8988T (cell line): ENCODE measurements around the gene HES5.

Experiments used
- DNase-seq: peaks from one replicate; pipeline ENCODE4 v3.0.0; 2011

Gene HES5

GRCh38 chr1:2498648-2499047 lies 31.4 kb downstream of the HES5 start:
- no peak for DNase-seq

GRCh38 chr1:2497891-2498290 lies 32.2 kb downstream of the HES5 start:
- DNase-seq = no peak

- no peak for DNase-seq
These were observed 33.3 kb downstream of the HES5 start for GRCh38 chr1:2496746-2497145.

GRCh38 chr1:2496087-2496622 lies 33.9 kb downstream of the HES5 start:
- DNase-seq = no peak

- DNase-seq = no peak
These were observed 34.5 kb downstream of the HES5 start for GRCh38 chr1:2495546-2495945.

- no peak for DNase-seq
These were observed 35.0 kb downstream of the HES5 start for GRCh38 chr1:2495026-2495425.

GRCh38 chr1:2494323-2494693 lies 35.8 kb downstream of the HES5 start:
- no peak for DNase-seq

GRCh38 chr1:2493691-2494322 lies 36.3 kb downstream of the HES5 start:
- no peak for DNase-seq

- DNase-seq = no peak
These were observed 36.8 kb downstream of the HES5 start for GRCh38 chr1:2493218-2493617.

- no peak for DNase-seq
These were observed 38.0 kb downstream of the HES5 start for GRCh38 chr1:2492091-2492490.

GRCh38 chr1:2489615-2490014 lies 40.4 kb downstream of the HES5 start:
- no peak for DNase-seq

GRCh38 chr1:2488688-2489087 lies 41.4 kb downstream of the HES5 start:
- no peak for DNase-seq

GRCh38 chr1:2486558-2486957 lies 43.5 kb downstream of the HES5 start:
- DNase-seq = no peak

GRCh38 chr1:2486041-2486440 lies 44.0 kb downstream of the HES5 start:
- no peak for DNase-seq

- DNase-seq = no peak
These were observed 46.1 kb downstream of the HES5 start for GRCh38 chr1:2483970-2484369.

- no peak for DNase-seq
These were observed 47.0 kb downstream of the HES5 start for GRCh38 chr1:2483026-2483425.

GRCh38 chr1:2482588-2482987 lies 47.5 kb downstream of the HES5 start:
- no peak for DNase-seq

GRCh38 chr1:2481885-2482284 lies 48.2 kb downstream of the HES5 start:
- no peak for DNase-seq

- DNase-seq = no peak
These were observed 49.1 kb downstream of the HES5 start for GRCh38 chr1:2480986-2481364.

- no peak for DNase-seq
These were observed 49.7 kb downstream of the HES5 start for GRCh38 chr1:2480236-2480985.

- no peak for DNase-seq
These were observed 50.4 kb downstream of the HES5 start for GRCh38 chr1:2479618-2480017.

GRCh38 chr1:2479186-2479585 lies 50.9 kb downstream of the HES5 start:
- no peak for DNase-seq
